Transverse colon (tissue), 4 donors: ENCODE measurements around the gene ATP5F1D.
"Not testable (repeated sequence)": the region's sequence is repeated elsewhere in the genome, so short reads cannot be mapped to it uniquely, and the experiment has no call there.

Experiments used
- EP300 ChIP-seq: sonication (generic); formaldehyde crosslinking; IDR thresholded peaks from one replicate; pipeline ENCODE4 v1.6.1; 2017; ENCODE audit warnings: antibody characterized with exemption, low read depth
- POLR2A ChIP-seq: fragments of 450-650 bp; IDR thresholded peaks from one replicate; pipeline ENCODE4 v1.6.1; 2016; ENCODE audit warnings: antibody characterized with exemption, mild to moderate bottlenecking, moderate library complexity
- POLR2AphosphoS5 ChIP-seq, 3 donors: sonication (generic); formaldehyde crosslinking; IDR thresholded peaks; one replicate each; pipeline ENCODE4 v1.6.1; 2016; ENCODE audit warnings: antibody characterized with exemption in 3 of 3
- TF ChIP-seq, protein P1 (sequence below), 5 experiments: fragments of 200-600 bp in 3 of 5; fragments of 450-650 bp in 2 of 5; sonication (generic) in 3 of 5; IDR thresholded peaks; 1 replicate in 2 of 5; 2 replicates in 3 of 5; pipeline ENCODE4 v1.5.1; 2016 to 2017; ENCODE audit warnings: antibody characterized with exemption in 5 of 5, inconsistent platforms in 3 of 5, mild to moderate bottlenecking in 2 of 5, moderate library complexity in 1 of 5

GRCh38 chr19:1200614-1201013 lies 40.9 kb upstream of the ATP5F1D start:
- TF ChIP-seq, protein P1, sequence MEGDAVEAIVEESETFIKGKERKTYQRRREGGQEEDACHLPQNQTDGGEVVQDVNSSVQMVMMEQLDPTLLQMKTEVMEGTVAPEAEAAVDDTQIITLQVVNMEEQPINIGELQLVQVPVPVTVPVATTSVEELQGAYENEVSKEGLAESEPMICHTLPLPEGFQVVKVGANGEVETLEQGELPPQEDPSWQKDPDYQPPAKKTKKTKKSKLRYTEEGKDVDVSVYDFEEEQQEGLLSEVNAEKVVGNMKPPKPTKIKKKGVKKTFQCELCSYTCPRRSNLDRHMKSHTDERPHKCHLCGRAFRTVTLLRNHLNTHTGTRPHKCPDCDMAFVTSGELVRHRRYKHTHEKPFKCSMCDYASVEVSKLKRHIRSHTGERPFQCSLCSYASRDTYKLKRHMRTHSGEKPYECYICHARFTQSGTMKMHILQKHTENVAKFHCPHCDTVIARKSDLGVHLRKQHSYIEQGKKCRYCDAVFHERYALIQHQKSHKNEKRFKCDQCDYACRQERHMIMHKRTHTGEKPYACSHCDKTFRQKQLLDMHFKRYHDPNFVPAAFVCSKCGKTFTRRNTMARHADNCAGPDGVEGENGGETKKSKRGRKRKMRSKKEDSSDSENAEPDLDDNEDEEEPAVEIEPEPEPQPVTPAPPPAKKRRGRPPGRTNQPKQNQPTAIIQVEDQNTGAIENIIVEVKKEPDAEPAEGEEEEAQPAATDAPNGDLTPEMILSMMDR (IDR thresholded peaks at IDR 0.05), result not testable (repeated sequence)
- TF ChIP-seq POLR2A; POLR2AphosphoS5 (IDR thresholded peaks at IDR 0.05); EP300: not testable (repeated sequence)
